ENCODE measurements around the gene SP6. TPM values are rescaled to one million over a fixed set of nuclear protein-coding genes. Genes with fewer than 3 reads are reported as not detected.
A peak's percentile ranks its signal among the peaks of the same experiment; 100 is the strongest.

SP6 gene
- polyA plus RNA-seq, 1 experiment, result 0.05 TPM

DNA sequence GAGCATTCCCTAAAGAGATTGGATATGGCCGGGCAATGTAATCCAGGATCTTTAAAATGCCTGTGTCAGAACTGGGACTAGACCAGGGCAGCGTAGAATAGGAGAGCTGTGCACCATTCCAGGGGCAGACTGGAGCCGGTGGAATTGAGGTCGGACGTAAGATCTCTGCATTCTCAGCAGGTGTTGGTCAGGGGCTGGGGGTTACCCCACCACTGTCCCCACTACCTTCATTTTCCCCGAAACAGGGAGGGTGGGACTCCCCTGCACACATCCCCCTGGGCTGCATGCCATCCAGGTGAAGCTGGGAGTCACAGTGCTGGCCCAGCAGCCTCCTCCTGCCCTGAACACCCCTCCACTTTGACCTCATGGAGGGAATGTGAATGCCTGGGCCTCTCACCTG, 47.2 kb downstream of the SP6 start:
- Histone ChIP-seq H3K4me3 (ENCODE audit: low read depth, low read length) (no peak overlapping the region), H3K27me3 (ENCODE audit: control insufficient read depth, insufficient read depth, low read length) (peaks cover 15% of the 10 kb centered on the region), H3K36me3 (ENCODE audit: control insufficient read depth, insufficient read depth, low read length) (peaks cover 10% of the 10 kb centered on the region)
- TF ChIP-seq, protein P1, sequence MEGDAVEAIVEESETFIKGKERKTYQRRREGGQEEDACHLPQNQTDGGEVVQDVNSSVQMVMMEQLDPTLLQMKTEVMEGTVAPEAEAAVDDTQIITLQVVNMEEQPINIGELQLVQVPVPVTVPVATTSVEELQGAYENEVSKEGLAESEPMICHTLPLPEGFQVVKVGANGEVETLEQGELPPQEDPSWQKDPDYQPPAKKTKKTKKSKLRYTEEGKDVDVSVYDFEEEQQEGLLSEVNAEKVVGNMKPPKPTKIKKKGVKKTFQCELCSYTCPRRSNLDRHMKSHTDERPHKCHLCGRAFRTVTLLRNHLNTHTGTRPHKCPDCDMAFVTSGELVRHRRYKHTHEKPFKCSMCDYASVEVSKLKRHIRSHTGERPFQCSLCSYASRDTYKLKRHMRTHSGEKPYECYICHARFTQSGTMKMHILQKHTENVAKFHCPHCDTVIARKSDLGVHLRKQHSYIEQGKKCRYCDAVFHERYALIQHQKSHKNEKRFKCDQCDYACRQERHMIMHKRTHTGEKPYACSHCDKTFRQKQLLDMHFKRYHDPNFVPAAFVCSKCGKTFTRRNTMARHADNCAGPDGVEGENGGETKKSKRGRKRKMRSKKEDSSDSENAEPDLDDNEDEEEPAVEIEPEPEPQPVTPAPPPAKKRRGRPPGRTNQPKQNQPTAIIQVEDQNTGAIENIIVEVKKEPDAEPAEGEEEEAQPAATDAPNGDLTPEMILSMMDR (IDR thresholded peaks at IDR 0.05; ENCODE audit: insufficient read depth, low read depth, low read length), result no peak
- CTCF ChIA-PET, result interaction anchor here (4.1 kb wide), 1 partner anchor 11 kb away, joined by 23 read pairs; no protein-coding TSS in a partner anchor
- DNase-seq (ENCODE audit: low read depth), result no peak
- POLR2A ChIA-PET, result no interaction called here

DNA sequence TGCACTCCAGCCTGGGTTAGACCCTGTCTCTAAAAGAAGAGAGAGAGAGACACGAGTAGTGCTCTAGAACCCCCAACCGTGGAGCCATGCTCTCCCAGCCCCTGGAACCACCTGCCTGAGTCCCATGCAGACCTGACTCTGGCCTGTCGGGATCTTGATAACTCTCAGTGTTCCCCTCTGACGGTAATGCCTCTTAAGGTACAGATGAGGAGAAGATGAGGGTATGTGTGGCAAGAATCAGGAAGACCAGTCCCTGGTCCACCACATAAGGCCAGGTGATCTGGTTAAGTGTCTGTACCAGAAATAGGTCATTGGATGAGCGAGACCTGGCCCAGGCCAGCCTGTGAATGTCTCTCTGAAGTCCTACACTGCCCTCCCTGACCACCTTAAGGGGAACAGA, 47.8 kb downstream of the SP6 start:
- CTCF ChIA-PET, result interaction anchor here (1.0 to 4.1 kb wide), 3 partner anchors 10 to 64 kb away, joined by 4 to 23 read pairs (median 6); partner anchors contain the start of gene OSBPL7
- TF ChIP-seq, protein P1 (IDR thresholded peaks at IDR 0.05; ENCODE audit: insufficient read depth, low read depth, low read length), result no peak
- Histone ChIP-seq H3K4me3 (ENCODE audit: low read depth, low read length) (no peak overlapping the region), H3K36me3 (ENCODE audit: control insufficient read depth, insufficient read depth, low read length) (peaks cover 5% of the 10 kb centered on the region), H3K27me3 (ENCODE audit: control insufficient read depth, insufficient read depth, low read length) (peaks cover 15% of the 10 kb centered on the region)
- POLR2A ChIA-PET, result no interaction called here
- no peak for DNase-seq (ENCODE audit: low read depth)

DNA sequence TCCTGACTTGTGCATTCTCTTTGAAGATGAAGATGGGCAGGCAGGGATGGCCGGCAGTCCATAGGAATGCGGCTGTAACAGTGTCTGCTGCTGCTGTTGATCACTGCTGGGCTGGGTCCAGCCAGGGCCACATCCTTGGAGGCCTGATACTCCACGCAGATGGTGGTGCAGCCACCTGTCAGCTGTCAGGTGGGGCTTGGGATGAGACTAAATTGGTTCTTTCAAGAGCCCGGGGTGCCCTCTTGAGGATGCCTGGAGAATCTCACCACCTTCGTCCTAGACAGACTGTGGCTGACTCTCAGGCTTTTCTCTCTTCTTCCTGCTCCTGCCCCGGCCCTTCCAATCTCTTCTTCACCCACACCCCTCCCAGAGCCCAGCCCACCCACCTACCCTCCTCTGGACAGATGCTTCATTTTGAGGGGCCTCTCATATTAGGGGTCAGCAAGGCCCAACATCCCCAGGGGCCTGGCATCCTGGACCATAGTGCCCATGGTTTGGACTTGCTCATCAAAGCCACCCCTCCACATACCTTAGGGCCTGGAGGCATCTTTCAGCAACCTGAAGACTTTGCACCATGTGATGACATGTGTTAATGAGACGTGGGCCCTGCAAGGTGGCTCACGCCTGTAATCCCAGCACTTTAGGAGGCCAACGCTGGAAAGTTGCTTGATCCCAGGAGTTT, 48.5 kb downstream of the SP6 start:
- CTCF ChIA-PET, result interaction anchor here (0.6 to 4.1 kb wide), 11 partner anchors 9 to 136 kb away, joined by 3 to 23 read pairs (median 5); partner anchors contain the start of gene OSBPL7
- H3K4me3 ChIP-seq (ENCODE audit: low read depth, low read length), result no peak overlapping the region
- TF ChIP-seq, protein P1 (IDR thresholded peaks at IDR 0.05; ENCODE audit: insufficient read depth, low read depth, low read length), result peak; percentile 73
- POLR2A ChIA-PET, result no interaction called here
- peaks cover 15% of the 10 kb centered on the region for H3K27me3 ChIP-seq (ENCODE audit: control insufficient read depth, insufficient read depth, low read length)
- no peak for DNase-seq (ENCODE audit: low read depth)
- no peaks in the 10 kb centered on the region for H3K36me3 ChIP-seq (ENCODE audit: control insufficient read depth, insufficient read depth, low read length)

DNA sequence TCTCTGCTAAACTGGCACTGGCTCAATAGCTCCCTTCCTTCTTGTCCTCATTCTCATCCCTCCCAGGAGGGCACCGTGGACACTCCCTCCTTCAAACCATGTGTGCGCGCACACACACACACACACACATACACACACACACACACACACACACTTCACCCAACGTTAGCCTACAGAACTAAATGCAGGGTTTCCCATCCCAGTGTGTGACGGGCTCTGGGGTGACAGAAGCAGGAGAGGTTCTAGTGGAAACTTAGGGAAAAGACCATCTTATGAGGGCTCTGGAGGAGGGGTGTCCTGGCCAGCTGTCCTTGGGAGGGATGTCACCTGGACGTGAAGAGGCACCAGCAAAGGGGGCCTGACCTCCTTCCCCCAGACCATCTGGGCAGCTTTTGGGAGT, 49.1 kb downstream of the SP6 start:
- no peak for DNase-seq (ENCODE audit: low read depth)
- TF ChIP-seq, protein P1 (IDR thresholded peaks at IDR 0.05; ENCODE audit: insufficient read depth, low read depth, low read length), result no peak
- Histone ChIP-seq H3K4me3 (ENCODE audit: low read depth, low read length) (no peak overlapping the region), H3K27me3 (ENCODE audit: control insufficient read depth, insufficient read depth, low read length) (peaks cover 15% of the 10 kb centered on the region), H3K36me3 (ENCODE audit: control insufficient read depth, insufficient read depth, low read length) (no peaks in the 10 kb centered on the region)
- ChIA-PET POLR2A (no interaction called here), CTCF (interaction anchor here (0.6 to 4.1 kb wide), 11 partner anchors 9 to 136 kb away, joined by 3 to 23 read pairs (median 5); partner anchors contain the start of gene OSBPL7)

DNA sequence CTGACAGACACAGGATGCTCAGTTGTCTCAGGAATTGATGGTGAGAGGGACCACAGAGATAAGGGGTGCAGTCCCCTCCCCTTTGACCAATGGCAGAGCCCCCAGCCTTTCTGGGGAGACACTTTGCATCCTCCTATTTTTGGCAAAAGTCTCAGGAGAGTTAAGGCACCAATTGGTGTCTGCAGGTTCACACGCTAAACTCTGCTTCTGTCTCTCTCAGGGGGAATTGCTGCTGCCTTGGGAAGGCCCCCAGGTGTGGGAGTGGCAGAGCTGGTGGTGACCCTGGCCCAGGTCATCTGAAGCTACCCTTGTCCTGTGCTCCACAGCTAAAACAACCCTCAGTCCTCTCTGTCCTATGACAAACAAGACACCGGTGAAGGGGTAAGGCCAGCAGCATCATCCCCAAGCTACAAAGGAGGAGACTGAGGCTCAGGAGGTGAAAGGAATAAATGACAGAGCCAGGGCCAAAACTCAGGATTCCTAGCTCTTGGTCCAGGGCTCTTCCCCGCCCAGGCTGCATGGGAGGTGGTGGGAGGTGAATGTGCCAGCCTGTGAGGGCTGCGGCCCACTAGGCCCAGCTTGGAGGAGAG, 49.7 kb downstream of the SP6 start:
- no peak overlapping the region for H3K4me3 ChIP-seq (ENCODE audit: low read depth, low read length)
- H3K27me3 ChIP-seq (ENCODE audit: control insufficient read depth, insufficient read depth, low read length), result peaks cover 15% of the 10 kb centered on the region
- TF ChIP-seq, protein P1 (IDR thresholded peaks at IDR 0.05; ENCODE audit: insufficient read depth, low read depth, low read length), result no peak
- H3K36me3 ChIP-seq (ENCODE audit: control insufficient read depth, insufficient read depth, low read length), result no peaks in the 10 kb centered on the region
- ChIA-PET CTCF (interaction anchor here (0.7 to 4.1 kb wide), 9 partner anchors 8 to 135 kb away, joined by 3 to 23 read pairs (median 5); no protein-coding TSS in a partner anchor), POLR2A (no interaction called here)
- no peak for DNase-seq (ENCODE audit: low read depth)
